GM12801 (cell line): ENCODE measurements around the gene CDK14.

Experiments used
- TF ChIP-seq, protein P1 (sequence below): IDR thresholded peaks from one replicate; pipeline ENCODE4 v1.5.1; 2011; ENCODE audit warnings: control low read depth; ENCODE audit not compliant: insufficient read length; ENCODE audit errors: extremely low read depth

The CDK14 gene

DNA sequence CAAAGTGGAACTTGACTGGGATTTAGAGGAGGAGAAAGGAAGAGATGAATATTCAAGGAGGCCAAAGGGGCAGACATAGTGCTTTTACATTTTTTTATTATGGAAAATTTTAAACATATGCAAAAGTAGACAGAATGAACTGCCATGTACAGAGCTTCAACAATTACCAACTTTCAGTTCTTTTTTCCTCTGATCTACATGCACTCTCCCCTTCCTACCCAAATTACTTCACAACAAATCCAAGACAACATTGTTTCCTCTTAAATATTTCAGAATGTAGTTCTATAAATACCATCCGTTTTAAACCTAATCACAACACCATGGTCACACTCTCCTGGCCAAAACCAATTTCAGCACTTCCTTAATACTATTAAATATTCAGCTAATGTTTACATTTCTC is 584.6 kb downstream of the CDK14 start:
- TF ChIP-seq, protein P1, sequence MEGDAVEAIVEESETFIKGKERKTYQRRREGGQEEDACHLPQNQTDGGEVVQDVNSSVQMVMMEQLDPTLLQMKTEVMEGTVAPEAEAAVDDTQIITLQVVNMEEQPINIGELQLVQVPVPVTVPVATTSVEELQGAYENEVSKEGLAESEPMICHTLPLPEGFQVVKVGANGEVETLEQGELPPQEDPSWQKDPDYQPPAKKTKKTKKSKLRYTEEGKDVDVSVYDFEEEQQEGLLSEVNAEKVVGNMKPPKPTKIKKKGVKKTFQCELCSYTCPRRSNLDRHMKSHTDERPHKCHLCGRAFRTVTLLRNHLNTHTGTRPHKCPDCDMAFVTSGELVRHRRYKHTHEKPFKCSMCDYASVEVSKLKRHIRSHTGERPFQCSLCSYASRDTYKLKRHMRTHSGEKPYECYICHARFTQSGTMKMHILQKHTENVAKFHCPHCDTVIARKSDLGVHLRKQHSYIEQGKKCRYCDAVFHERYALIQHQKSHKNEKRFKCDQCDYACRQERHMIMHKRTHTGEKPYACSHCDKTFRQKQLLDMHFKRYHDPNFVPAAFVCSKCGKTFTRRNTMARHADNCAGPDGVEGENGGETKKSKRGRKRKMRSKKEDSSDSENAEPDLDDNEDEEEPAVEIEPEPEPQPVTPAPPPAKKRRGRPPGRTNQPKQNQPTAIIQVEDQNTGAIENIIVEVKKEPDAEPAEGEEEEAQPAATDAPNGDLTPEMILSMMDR: no peak

DNA sequence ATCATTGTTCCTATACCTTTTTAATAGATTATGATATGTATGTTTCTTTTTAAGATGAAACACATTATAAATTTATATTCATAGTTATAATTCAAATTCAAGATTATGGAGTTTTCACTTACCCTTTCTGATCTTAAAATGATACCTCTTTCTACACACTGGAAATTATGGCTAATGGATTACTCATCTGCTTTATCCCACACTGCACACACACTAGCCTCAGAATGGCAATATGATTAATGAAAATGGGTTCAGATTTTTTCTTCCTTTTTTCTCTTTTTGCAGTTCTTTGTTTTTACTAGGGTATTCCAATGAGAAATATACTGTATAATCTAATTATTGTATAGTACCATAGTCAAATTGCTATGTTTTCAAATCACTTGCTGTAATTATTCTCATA is 585.8 kb downstream of the CDK14 start:
- TF ChIP-seq, protein P1: no peak

DNA sequence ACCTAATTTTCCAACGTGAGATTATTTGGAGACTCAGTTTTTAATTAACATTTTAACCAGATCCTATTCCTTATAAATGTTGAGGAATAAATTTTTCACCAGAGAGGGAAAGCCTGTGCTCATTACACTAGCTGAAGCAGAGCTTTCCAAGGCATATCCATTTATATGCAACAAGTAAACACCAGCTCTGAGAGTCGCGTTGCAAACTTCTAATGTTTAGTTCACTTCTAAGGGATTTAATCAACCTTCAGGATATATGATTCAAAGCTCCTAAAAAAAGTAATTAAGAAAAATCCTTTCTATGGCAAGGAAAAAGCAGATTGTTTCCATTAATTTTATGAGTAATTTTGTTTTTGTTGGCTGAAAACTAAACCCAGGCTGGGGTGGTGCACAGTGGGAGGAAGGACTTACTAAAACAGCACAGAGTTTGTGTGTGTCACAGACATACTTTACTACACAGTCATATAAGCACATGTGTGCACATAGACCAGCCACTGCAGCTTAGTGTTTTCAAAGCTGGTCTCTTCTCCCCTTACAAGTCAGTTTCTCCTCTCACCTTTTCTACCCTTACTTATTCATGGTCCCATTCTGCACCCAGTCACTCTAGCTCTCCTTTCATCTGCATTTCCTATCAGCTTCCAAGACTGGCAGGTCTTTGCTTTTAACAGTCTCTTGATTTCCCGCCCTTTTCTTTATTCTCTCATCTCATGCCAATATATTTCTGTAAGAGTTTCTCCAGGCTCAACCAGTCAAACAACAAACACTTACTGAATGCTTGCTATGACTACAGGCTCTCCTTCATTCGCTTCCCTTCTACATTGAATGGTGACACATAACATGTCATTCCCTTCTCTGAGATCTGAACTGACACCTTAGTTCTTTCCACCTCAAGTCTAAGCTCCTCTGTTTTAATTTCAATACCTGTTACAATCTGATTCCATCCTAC is 587.0 kb downstream of the CDK14 start:
- TF ChIP-seq, protein P1: no peak

DNA sequence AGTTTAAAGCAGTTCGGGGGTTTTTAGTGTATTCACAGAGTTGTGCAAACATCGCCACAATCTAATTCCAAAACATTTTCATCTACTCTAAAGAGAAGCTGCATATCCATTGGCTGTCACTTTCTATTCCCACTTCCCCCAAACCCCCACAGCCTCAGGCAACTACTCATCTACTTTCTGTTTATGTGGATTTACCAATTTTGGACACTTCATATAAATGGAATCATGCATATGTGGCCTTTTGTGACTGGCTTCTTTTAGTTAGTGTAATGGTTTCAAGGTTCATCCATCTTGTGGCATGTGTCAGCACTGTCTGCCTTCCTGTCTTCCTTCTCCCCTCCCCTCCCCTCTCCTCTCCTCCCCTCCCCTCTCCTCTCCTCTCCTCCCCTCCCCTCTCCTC is 589.6 kb downstream of the CDK14 start:
- TF ChIP-seq, protein P1: no peak

DNA sequence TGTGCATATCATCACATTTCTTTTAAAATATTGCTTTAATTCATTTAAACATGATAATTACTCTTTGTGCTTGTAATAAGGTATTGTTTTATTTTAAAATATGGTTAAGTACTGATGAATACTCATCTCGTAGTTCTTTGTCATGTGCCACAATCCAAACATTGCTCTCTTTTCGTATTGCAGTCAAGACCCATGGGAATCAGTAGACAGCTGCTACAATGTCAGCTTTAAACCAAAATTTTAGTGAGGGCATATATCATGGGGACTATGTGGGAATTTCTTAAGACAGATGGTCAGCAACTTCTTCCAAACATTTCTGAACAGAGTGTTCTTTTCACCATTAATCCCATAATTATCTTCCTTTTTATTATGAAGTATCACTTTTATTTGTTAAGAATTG is 590.9 kb downstream of the CDK14 start:
- TF ChIP-seq, protein P1: no peak

DNA sequence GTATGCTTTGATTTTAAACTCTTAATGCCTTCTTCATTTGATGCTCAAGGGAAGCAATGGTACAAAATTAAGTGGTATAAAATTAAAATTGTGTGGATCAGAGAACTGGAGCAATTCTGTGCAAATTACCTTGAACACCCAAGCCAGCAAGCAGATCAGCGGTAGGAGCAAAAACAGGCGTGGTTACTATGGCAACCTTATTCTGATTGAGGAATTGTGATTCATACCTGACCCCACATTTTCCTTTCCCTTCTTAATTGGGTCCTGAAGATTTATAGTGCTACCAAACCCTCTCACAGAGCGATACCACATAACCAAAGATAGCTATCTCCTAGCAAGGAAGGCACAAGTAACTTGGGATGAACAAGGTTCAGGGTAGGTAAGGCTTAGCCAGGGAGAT is 595.6 kb downstream of the CDK14 start:
- TF ChIP-seq, protein P1: no peak

DNA sequence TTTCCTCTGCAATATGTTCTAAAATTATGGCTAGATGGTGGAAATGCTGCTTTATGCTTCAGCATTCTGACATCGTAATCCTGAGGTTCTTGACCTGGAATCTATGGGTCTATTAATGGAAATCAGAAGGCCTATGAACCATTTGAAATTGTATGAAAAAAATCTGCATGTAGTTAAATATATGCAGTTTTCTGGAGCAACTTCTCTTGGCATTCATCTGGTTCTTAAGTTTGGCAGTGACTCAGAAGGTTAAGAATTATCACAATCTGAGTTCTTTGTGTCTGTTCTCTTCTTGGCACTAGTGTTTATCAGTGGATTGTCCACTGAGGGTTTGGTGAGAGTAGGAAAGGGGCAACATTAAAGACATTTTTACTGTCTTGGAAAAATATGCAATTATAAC is 597.0 kb downstream of the CDK14 start:
- TF ChIP-seq, protein P1: no peak
